Transverse colon (tissue), 4 donors: ENCODE measurements around the gene HPSE2.

Source experiments
- CTCF ChIP-seq, 5 experiments: fragments of 200-600 bp in 3 of 5; fragments of 450-650 bp in 2 of 5; sonication (generic) in 3 of 5; IDR thresholded peaks; 1 replicate in 2 of 5; 2 replicates in 3 of 5; pipeline ENCODE4 v1.5.1; 2016 to 2017; ENCODE audit warnings: antibody characterized with exemption in 5 of 5, inconsistent platforms in 3 of 5, mild to moderate bottlenecking in 2 of 5, moderate library complexity in 1 of 5
- EP300 ChIP-seq: sonication (generic); formaldehyde crosslinking; IDR thresholded peaks from one replicate; pipeline ENCODE4 v1.6.1; 2017; ENCODE audit warnings: antibody characterized with exemption, low read depth
- POLR2AphosphoS5 ChIP-seq, 3 donors: sonication (generic); formaldehyde crosslinking; IDR thresholded peaks; one replicate each; pipeline ENCODE4 v1.6.1; 2016; ENCODE audit warnings: antibody characterized with exemption in 3 of 3

GRCh38 chr10:99172950-99173349, 62.7 kb downstream of the HPSE2 start:
- TF ChIP-seq EP300 (no peak), CTCF (IDR thresholded peaks at IDR 0.05) (no peak), POLR2AphosphoS5 (IDR thresholded peaks at IDR 0.05) (no peak)
